Measurements from ENCODE around the gene LOXHD1. TPM values are rescaled to one million over a fixed set of nuclear protein-coding genes. Genes with fewer than 3 reads are reported as not detected.

The LOXHD1 gene
- total RNA-seq, 2 experiments from 2014 or later = not detected

DNA sequence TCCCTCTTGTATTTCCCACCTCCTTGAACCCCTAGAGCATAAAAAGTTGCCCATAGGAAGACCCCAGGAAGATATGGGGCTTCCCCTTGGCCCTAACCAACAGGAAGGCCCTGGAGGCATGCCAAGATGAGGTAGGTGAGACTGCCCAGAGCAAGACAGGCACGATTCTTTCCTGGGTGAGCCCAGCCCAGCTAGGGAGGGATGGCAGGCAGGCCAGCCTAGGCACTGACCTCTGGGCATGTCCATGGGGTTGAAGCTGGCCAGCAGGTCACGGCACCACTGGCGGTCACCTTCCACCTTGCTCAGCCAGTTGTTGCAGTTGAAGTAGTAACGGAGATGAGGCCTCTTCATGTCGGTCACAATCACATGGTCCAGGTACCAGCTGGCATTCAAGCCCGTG is 17.6 kb downstream of the LOXHD1 start:
- no peak overlapping the region for H3K27ac ChIP-seq (ENCODE audit: low read depth in 1 of 2, low read length in 2 of 2)
- H3K9me3 Mint-ChIP-seq = no peaks in the 10 kb centered on the region
- no peaks in the 10 kb centered on the region for H3K36me3 ChIP-seq (ENCODE audit: insufficient read depth, low read length)
- no peak for ATAC-seq (ENCODE audit: poor library complexity)
- H3K36me3 Mint-ChIP-seq (ENCODE audit: low read depth) = no peaks in the 10 kb centered on the region
- DNase-seq = no peak
- H3K4me1 ChIP-seq (ENCODE audit: insufficient read depth, low read length) = no peaks in the 10 kb centered on the region
- TF ChIP-seq, protein P1, sequence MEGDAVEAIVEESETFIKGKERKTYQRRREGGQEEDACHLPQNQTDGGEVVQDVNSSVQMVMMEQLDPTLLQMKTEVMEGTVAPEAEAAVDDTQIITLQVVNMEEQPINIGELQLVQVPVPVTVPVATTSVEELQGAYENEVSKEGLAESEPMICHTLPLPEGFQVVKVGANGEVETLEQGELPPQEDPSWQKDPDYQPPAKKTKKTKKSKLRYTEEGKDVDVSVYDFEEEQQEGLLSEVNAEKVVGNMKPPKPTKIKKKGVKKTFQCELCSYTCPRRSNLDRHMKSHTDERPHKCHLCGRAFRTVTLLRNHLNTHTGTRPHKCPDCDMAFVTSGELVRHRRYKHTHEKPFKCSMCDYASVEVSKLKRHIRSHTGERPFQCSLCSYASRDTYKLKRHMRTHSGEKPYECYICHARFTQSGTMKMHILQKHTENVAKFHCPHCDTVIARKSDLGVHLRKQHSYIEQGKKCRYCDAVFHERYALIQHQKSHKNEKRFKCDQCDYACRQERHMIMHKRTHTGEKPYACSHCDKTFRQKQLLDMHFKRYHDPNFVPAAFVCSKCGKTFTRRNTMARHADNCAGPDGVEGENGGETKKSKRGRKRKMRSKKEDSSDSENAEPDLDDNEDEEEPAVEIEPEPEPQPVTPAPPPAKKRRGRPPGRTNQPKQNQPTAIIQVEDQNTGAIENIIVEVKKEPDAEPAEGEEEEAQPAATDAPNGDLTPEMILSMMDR (IDR thresholded peaks at IDR 0.05) = no peak
- ChIA-PET CTCF (no interaction called here), POLR2A (no interaction called here)
- H3K27me3 Mint-ChIP-seq = no peaks in the 10 kb centered on the region
- peaks cover 0 to 3% of the 10 kb centered on the region in 2 experiments for H3K27me3 ChIP-seq (ENCODE audit: control insufficient read depth in 1 of 2, insufficient read depth in 2 of 2, low read length in 2 of 2)
- H3K27ac Mint-ChIP-seq = no peak overlapping the region
- H3K9me3 ChIP-seq (ENCODE audit: control insufficient read depth in 1 of 2, insufficient read depth in 1 of 2, low read length in 2 of 2) = no peaks in the 10 kb centered on the region
- H3K4me3 ChIP-seq (ENCODE audit: low read length) = no peak overlapping the region
- H3K4me1 Mint-ChIP-seq (ENCODE audit: low read depth) = no peaks in the 10 kb centered on the region
- intact Hi-C loops (cut with DNase I, micrococcal nuclease) = no loop called here
- H3K4me3 Mint-ChIP-seq = no peak overlapping the region

DNA sequence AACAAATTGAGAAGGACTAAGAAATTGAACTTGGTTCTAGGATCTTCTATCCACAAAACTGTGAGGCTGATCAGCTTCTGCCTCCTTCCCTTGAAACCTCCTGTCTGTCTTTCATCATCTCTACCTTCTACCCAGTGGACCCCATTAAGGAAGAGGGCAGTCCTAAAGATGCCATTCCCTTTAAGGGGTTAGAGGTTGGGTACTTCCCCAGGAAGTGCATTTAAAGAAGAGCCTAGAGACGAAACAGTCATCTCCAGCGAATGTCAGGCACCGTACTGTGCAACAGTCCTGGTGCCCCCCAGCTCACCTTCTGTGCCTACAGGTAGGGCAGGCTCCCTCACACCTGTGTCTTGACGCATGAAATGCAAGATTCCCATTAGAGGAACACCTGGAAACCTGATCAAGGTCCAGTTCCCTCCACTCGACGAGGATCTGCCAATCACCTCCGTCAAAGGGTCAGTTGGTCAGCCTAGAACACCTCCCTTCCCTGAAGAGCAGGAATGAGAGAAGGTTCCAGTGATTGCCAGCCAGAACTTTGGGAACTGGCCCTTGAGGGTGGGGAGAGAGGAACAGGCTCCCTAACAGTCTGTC is 20.9 kb downstream of the LOXHD1 start:
- Mint-ChIP-seq H3K36me3 (ENCODE audit: low read depth) (no peaks in the 10 kb centered on the region), H3K27ac (no peak overlapping the region), H3K9me3 (no peaks in the 10 kb centered on the region), H3K4me1 (ENCODE audit: low read depth) (no peaks in the 10 kb centered on the region), H3K27me3 (no peaks in the 10 kb centered on the region), H3K4me3 (no peak overlapping the region)
- no peak overlapping the region for H3K27ac ChIP-seq (ENCODE audit: low read depth in 1 of 2, low read length in 2 of 2)
- TF ChIP-seq, protein P1 (IDR thresholded peaks at IDR 0.05) = no peak
- CTCF ChIA-PET = no interaction called here
- H3K36me3 ChIP-seq (ENCODE audit: insufficient read depth, low read length) = no peaks in the 10 kb centered on the region
- POLR2A ChIA-PET = no interaction called here
- no peak overlapping the region for H3K4me3 ChIP-seq (ENCODE audit: low read length)
- no peak for DNase-seq
- intact Hi-C loops (cut with DNase I, micrococcal nuclease) = no loop called here
- ATAC-seq (ENCODE audit: poor library complexity) = no peak
- no peaks in the 10 kb centered on the region for H3K27me3 ChIP-seq (ENCODE audit: control insufficient read depth in 1 of 2, insufficient read depth in 2 of 2, low read length in 2 of 2)
- H3K4me1 ChIP-seq (ENCODE audit: insufficient read depth, low read length) = no peaks in the 10 kb centered on the region
- H3K9me3 ChIP-seq (ENCODE audit: control insufficient read depth in 1 of 2, insufficient read depth in 1 of 2, low read length in 2 of 2) = peaks cover 0 to 5% of the 10 kb centered on the region in 2 experiments

DNA sequence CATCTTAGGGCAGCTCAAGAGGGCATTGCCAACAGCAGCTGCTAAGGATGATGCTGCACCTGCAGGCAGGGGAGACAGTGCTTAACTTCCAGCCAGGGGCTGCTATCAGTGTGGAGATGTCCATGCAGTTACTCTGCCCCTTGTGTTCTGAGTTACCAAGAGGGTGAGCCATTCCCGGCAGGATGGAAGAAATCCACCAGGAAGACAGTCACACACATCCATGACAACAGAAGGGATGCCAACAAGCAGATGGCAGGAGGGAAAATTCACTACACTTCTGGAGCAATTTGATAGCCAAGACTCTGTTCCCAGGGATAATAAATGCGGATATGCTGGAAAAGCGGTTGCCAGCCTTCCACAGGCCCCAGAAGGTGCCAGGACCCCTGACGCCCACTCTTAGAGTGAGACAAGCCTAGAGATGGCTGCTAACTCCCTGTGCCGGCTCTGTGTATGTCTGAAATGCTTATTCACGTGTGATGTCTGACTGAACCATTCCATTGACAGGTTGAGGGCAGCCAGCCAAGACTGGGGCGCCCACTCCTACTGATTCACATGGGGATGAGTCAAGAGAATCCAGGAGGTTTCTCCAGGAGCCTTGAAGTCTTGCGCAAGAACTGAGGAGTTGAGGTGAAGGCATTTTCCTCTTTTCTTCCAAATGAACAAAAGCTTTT is 24.5 kb downstream of the LOXHD1 start:
- intact Hi-C loops (cut with DNase I, micrococcal nuclease) = no loop called here
- Mint-ChIP-seq H3K27me3 (no peaks in the 10 kb centered on the region), H3K4me1 (ENCODE audit: low read depth) (no peaks in the 10 kb centered on the region), H3K9me3 (no peaks in the 10 kb centered on the region), H3K36me3 (ENCODE audit: low read depth) (no peaks in the 10 kb centered on the region), H3K4me3 (no peak overlapping the region), H3K27ac (no peak overlapping the region)
- Histone ChIP-seq H3K9me3 (ENCODE audit: control insufficient read depth in 1 of 2, insufficient read depth in 1 of 2, low read length in 2 of 2) (peaks cover 0 to 5% of the 10 kb centered on the region in 2 experiments), H3K27ac (ENCODE audit: low read depth in 1 of 2, low read length in 2 of 2) (no peak overlapping the region), H3K36me3 (ENCODE audit: insufficient read depth, low read length) (no peaks in the 10 kb centered on the region), H3K4me1 (ENCODE audit: insufficient read depth, low read length) (peaks cover 5% of the 10 kb centered on the region), H3K4me3 (ENCODE audit: low read length) (no peak overlapping the region), H3K27me3 (ENCODE audit: control insufficient read depth in 1 of 2, insufficient read depth in 2 of 2, low read length in 2 of 2) (no peaks in the 10 kb centered on the region)
- DNase-seq = no peak
- ATAC-seq (ENCODE audit: poor library complexity) = no peak
- POLR2A ChIA-PET = no interaction called here
- TF ChIP-seq, protein P1 (IDR thresholded peaks at IDR 0.05) = no peak
- CTCF ChIA-PET = no interaction called here
